Calu3 (cell line): ENCODE results near the gene BTN2A1. TPM values are rescaled to one million over a fixed set of nuclear protein-coding genes. Genes with fewer than 3 reads are reported as not detected.

Source experiments
- BruUV-seq: library from RNA; stranded (reverse); fragments of 400-500 nt; replicated peaks from 2 replicates; lab custom pipeline; 2021; lab: Mats Ljungman, UMichigan
- CTCF ChIA-PET: fragments of 300-600 bp; sonication (Branson Sonifier 250); formaldehyde crosslinking; loops from one replicate; lab custom pipeline; 2022; ENCODE audit warnings: antibody characterized with exemption; lab: Charles Lee
- DNase-seq: peaks from one replicate; pipeline ENCODE4 v3.0.0; 2022
- H3K27ac Mint-ChIP-seq: one replicate; pipeline ENCODE4 v1.8.0; 2022; ENCODE audit warnings: mixed read lengths; ENCODE audit not compliant: unreplicated experiment
- H3K27me3 Mint-ChIP-seq: one replicate; pipeline ENCODE4 v1.8.0; 2022; ENCODE audit warnings: mixed read lengths; ENCODE audit not compliant: unreplicated experiment
- H3K36me3 Mint-ChIP-seq: one replicate; pipeline ENCODE4 v1.8.0; 2022; ENCODE audit warnings: mild to moderate bottlenecking, moderate library complexity, mixed read lengths; ENCODE audit not compliant: insufficient read depth, unreplicated experiment
- H3K4me1 Mint-ChIP-seq: one replicate; pipeline ENCODE4 v1.8.0; 2022; ENCODE audit warnings: mild to moderate bottlenecking, low read depth, mixed read lengths; ENCODE audit not compliant: unreplicated experiment
- H3K4me3 Mint-ChIP-seq: one replicate; pipeline ENCODE4 v1.8.0; 2022; ENCODE audit warnings: mild to moderate bottlenecking, low read depth, moderate library complexity, mixed read lengths; ENCODE audit not compliant: unreplicated experiment
- H3K9me3 Mint-ChIP-seq: one replicate; pipeline ENCODE4 v1.8.0; 2022; ENCODE audit warnings: low read depth, mixed read lengths; ENCODE audit not compliant: unreplicated experiment
- CTCF ChIP-seq: fragments of 200-600 bp; IDR thresholded peaks from one replicate; pipeline ENCODE4 v1.8.0; 2022; ENCODE audit warnings: antibody characterized with exemption; ENCODE audit not compliant: unreplicated experiment
- intact Hi-C: fragments of 100-400 bp; cut with micrococcal nuclease; formaldehyde crosslinking; loops from one replicate; pipeline ENCODE4 v1.10.0; 2022; ENCODE audit not compliant: unreplicated experiment
- total RNA-seq: library from RNA; stranded (reverse); gene quantifications from 2 replicates; pipeline ENCODE4 v1.2.3, GENCODE V29; 2022

BTN2A1 gene
- total RNA-seq, 1 experiment from 2014 or later, result 32.5 TPM

- Mint-ChIP-seq H3K4me3 (no peak overlapping the region), H3K36me3 (no peaks in the 10 kb centered on the region), H3K27me3 (peaks cover 30% of the 10 kb centered on the region), H3K27ac (no peak overlapping the region), H3K9me3 (peaks cover 2% of the 10 kb centered on the region), H3K4me1 (no peaks in the 10 kb centered on the region)
- no TSS peak for BruUV-seq
- TF ChIP-seq CTCF, result no peak
- intact Hi-C loops, result loop anchor here (5.0 kb wide), 1 partner anchor 149 kb away; no protein-coding TSS in a partner anchor
- CTCF ChIA-PET, result no interaction called here
- DNase-seq, result no peak
These were observed 33.8 kb downstream of the BTN2A1 start for GRCh38 chr6:26491604-26492003.

GRCh38 chr6:26493258-26493657 lies 35.5 kb downstream of the BTN2A1 start:
- no peak for DNase-seq
- TF ChIP-seq CTCF, result no peak
- Mint-ChIP-seq H3K27ac (no peak overlapping the region), H3K27me3 (peaks cover 30% of the 10 kb centered on the region), H3K36me3 (no peaks in the 10 kb centered on the region), H3K4me1 (no peaks in the 10 kb centered on the region), H3K9me3 (no peaks in the 10 kb centered on the region), H3K4me3 (no peak overlapping the region)
- CTCF ChIA-PET, result interaction anchor here (0.7 kb wide), 1 partner anchor 73 kb away, joined by 3 read pairs; no protein-coding TSS in a partner anchor
- BruUV-seq, result no TSS peak
- intact Hi-C loops, result loop anchor here (5.0 kb wide), 1 partner anchor 151 kb away; no protein-coding TSS in a partner anchor

- intact Hi-C loops, result loop anchor here (5.0 kb wide), 1 partner anchor 152 kb away; no protein-coding TSS in a partner anchor
- Mint-ChIP-seq H3K4me1 (no peaks in the 10 kb centered on the region), H3K36me3 (no peaks in the 10 kb centered on the region), H3K27ac (no peak overlapping the region), H3K27me3 (peaks cover 30% of the 10 kb centered on the region), H3K4me3 (no peak overlapping the region), H3K9me3 (no peaks in the 10 kb centered on the region)
- no peak for TF ChIP-seq CTCF
- no TSS peak for BruUV-seq
- DNase-seq, result no peak
- CTCF ChIA-PET, result no interaction called here
These were observed 36.4 kb downstream of the BTN2A1 start for GRCh38 chr6:26494117-26494516.

- DNase-seq, result no peak
- H3K4me1 Mint-ChIP-seq, result no peaks in the 10 kb centered on the region
- intact Hi-C loops, result no loop called here
- H3K27ac Mint-ChIP-seq, result no peak overlapping the region
- H3K27me3 Mint-ChIP-seq, result peaks cover 30% of the 10 kb centered on the region
- CTCF ChIA-PET, result no interaction called here
- no peak overlapping the region for H3K4me3 Mint-ChIP-seq
- BruUV-seq, result no TSS peak
- no peaks in the 10 kb centered on the region for H3K36me3 Mint-ChIP-seq
- no peaks in the 10 kb centered on the region for H3K9me3 Mint-ChIP-seq
- TF ChIP-seq CTCF, result no peak
These were observed 37.5 kb downstream of the BTN2A1 start for GRCh38 chr6:26495281-26495680.
